K562 (cell line): ENCODE results near the gene MS4A5. TPM values are rescaled to one million over a fixed set of nuclear protein-coding genes. Genes with fewer than 3 reads are reported as not detected.
"Not testable (repeated sequence)": the region's sequence is repeated elsewhere in the genome, so short reads cannot be mapped to it uniquely, and the experiment has no call there.

Experiments
- ATAC-seq: fragments of 200-7000 bp; cut with Tn5 transposase; 3 replicates; pipeline ENCODE4 v1.9.1; 2020; ENCODE audit warnings: moderate library complexity
- BruUV-seq: library from RNA; stranded (reverse); fragments of 400-500 nt; replicated peaks from 2 replicates; lab custom pipeline; 2021; lab: Mats Ljungman, UMichigan
- CTCF ChIA-PET: fragments of 300-600 bp; formaldehyde crosslinking; extraction: SDS; loops from one replicate; lab custom pipeline; 2021; ENCODE audit warnings: low intra/inter-chr PET ratio; lab: Yijun Ruan, JAX
- POLR2A ChIA-PET: fragments of 300-600, 350-650 bp; sonication (Branson Sonifier 250); formaldehyde crosslinking; extraction: SDS; loops from one replicate; lab custom pipeline; 2021; ENCODE audit warnings: antibody characterized with exemption, inconsistent platforms; lab: Yijun Ruan, JAX
- DNase-seq, 4 experiments: peaks; one replicate each; pipeline versions ENCODE4 v3.0.0 to v3.0.0-alpha.2; 2011 to 2018; ENCODE audit warnings: low spot score in 3 of 4, mixed read lengths in 3 of 4; ENCODE audit errors: extremely low read depth in 1 of 4
- FAIRE-seq: peaks from 2 replicates; lab custom pipeline; 2011; peaks lifted over from hg19 to GRCh38; lab: Jason Lieb, UNC
- H2AFZ ChIP-seq: 2 replicates; pipeline ENCODE4 v1.6.0; 2011; ENCODE audit warnings: low read depth, low read length, control low read depth, inconsistent platforms
- H3K27ac ChIP-seq: fragments of 200-600 bp; 3 replicates; pipeline ENCODE4 v1.8.0; 2011; ENCODE audit warnings: low read depth, mild to moderate bottlenecking, control low read depth, inconsistent platforms, low read length, moderate library complexity, mixed read lengths; ENCODE audit errors: extremely low read depth
- H3K27me3 ChIP-seq, 2 experiments: fragments of 300-600 bp in 1 of 2; 2 replicates in 1 of 2; 3 replicates in 1 of 2; pipeline versions ENCODE4 v1.6.0 to v1.8.0; 2011; ENCODE audit warnings: inconsistent platforms in 2 of 2, low read length in 2 of 2, mild to moderate bottlenecking in 1 of 2, mixed read lengths in 1 of 2, moderate library complexity in 1 of 2; ENCODE audit not compliant: control insufficient read depth in 2 of 2, insufficient read depth in 2 of 2
- H3K36me3 ChIP-seq: fragments of 300-600 bp; 3 replicates; pipeline ENCODE4 v1.8.0; 2011; ENCODE audit warnings: mild to moderate bottlenecking, low read length, inconsistent platforms; ENCODE audit not compliant: control insufficient read depth, insufficient read depth
- H3K4me1 ChIP-seq, 2 experiments: fragments of 200-600 bp in 1 of 2; replicated peaks in 1 of 2; 2 replicates in 1 of 2; 3 replicates in 1 of 2; pipeline versions ENCODE4 v1.5.1 to v1.8.0; 2011; ENCODE audit warnings: inconsistent platforms in 2 of 2, low read length in 2 of 2, mild to moderate bottlenecking in 1 of 2, mixed read lengths in 1 of 2, moderate library complexity in 1 of 2; ENCODE audit not compliant: control insufficient read depth in 2 of 2, insufficient read depth in 2 of 2
- H3K4me2 ChIP-seq: 2 replicates; pipeline ENCODE4 v1.6.1; 2011; ENCODE audit warnings: low read length, control low read depth, inconsistent platforms, mixed read lengths; ENCODE audit not compliant: insufficient read depth
- H3K4me3 ChIP-seq: fragments of 200-600 bp; sonication (generic), shearing (Covaris generic); 2 replicates; pipeline ENCODE4 v1.5.1; 2016; ENCODE audit warnings: control low read depth, inconsistent platforms
- H3K79me2 ChIP-seq: fragments of 200-600 bp; 3 replicates; pipeline ENCODE4 v1.8.0; 2011; ENCODE audit warnings: low read length, inconsistent platforms; ENCODE audit not compliant: control insufficient read depth, insufficient read depth
- H3K9ac ChIP-seq, 2 experiments: 2 replicates each; pipeline versions ENCODE4 v1.6.0 to v1.6.1; 2011; ENCODE audit warnings: low read depth in 2 of 2, low read length in 2 of 2, control low read depth in 1 of 2, inconsistent platforms in 1 of 2, mild to moderate bottlenecking in 1 of 2, mixed read lengths in 1 of 2; ENCODE audit not compliant: insufficient read depth in 1 of 2
- H3K9me1 ChIP-seq: one replicate; pipeline ENCODE4 v1.6.0; 2011; ENCODE audit warnings: inconsistent platforms, mild to moderate bottlenecking, low read length, moderate library complexity; ENCODE audit not compliant: control insufficient read depth, insufficient read depth
- H3K9me3 ChIP-seq: replicated peaks from 2 replicates; pipeline ENCODE4 v1.5.1; 2011; ENCODE audit warnings: low read depth, low read length, inconsistent platforms; ENCODE audit not compliant: control insufficient read depth, insufficient read depth
- H4K20me1 ChIP-seq: replicated peaks from 2 replicates; pipeline ENCODE4 v1.6.1; 2011; ENCODE audit warnings: low read length, inconsistent platforms, mixed read lengths; ENCODE audit not compliant: control insufficient read depth, insufficient read depth
- GABPA ChIP-seq: fragments of 200-800 bp; sonication (Bioruptor generic); conservative IDR thresholded peaks from 2 replicates; pipeline ENCODE4 v1.6.1; 2016; ENCODE audit warnings: low read depth, missing genetic modification characterization, missing compliant biosample characterization
- WGBS: fragments of 100-300 bp; shearing (Covaris generic); methylation state at CpG from one replicate; pipeline ENCODE4 v1.1.6; 2016; ENCODE audit warnings: low coverage, mixed read lengths; ENCODE audit not compliant: insufficient coverage; ENCODE audit errors: missing lambda C conversion rate; 5-methylcytosine and 5-hydroxymethylcytosine counted together
- in situ Hi-C: fragments of 300-500 bp; cut with MboI; formaldehyde crosslinking; loops from 4 replicates; pipeline ENCODE4 v1.15.0; 2018; ENCODE audit warnings: inconsistent platforms, mixed read lengths
- intact Hi-C: fragments of 100-400 bp; cut with micrococcal nuclease; formaldehyde crosslinking; loops from 2 replicates; pipeline ENCODE4 v1.14.2; 2022
- polyA plus RNA-seq, 8 experiments: library from polyadenylated mRNA; depleted of rRNA in 4 of 8; stranded (reverse) in 5 of 8; unstranded in 3 of 8; fragments of >200 nt; fragmentation: Nextera tagmentation in 2 of 8; fragmentation: Illumina TruSeq in 1 of 8; extraction: Ambion mirVana in 2 of 8; extraction: Trizol in 1 of 8; gene quantifications; 2 replicates each; pipeline versions ENCODE4 v1.2.1 to v1.2.3, GENCODE V29; 2011 to 2014; ENCODE audit warnings: inconsistent platforms in 1 of 8, missing spikeins in 1 of 8
- total RNA-seq, 7 experiments: library from RNA; depleted of rRNA in 6 of 7; stranded (reverse); fragments of >200 nt in 6 of 7; fragmentation: Illumina TruSeq in 2 of 7; extraction: Trizol in 2 of 7; gene quantifications; 2 replicates each; pipeline versions ENCODE4 v1.2.1 to v1.2.3, GENCODE V29; 2011 to 2021; ENCODE audit warnings: low replicate concordance in 1 of 7
- TF ChIP-seq, protein P1 (sequence below): fragments of 250-450 bp; sonication (Bioruptor Pico); IDR thresholded peaks from 2 replicates; pipeline ENCODE4 v1.5.0; 2021

The MS4A5 gene
- total and polyA plus RNA-seq, 9 of the 15 experiments (the other 6 are each of a cell fraction or from before 2014, with no cell fraction given), result not detected

GRCh38 chr11:60447846-60448245 is 18.5 kb downstream of the MS4A5 start:
- no peaks in the 10 kb centered on the region for H3K36me3 ChIP-seq
- BruUV-seq, result no TSS peak
- no peaks in the 10 kb centered on the region for H4K20me1 ChIP-seq
- no peaks in the 10 kb centered on the region for H3K9me1 ChIP-seq
- no peak overlapping the region for H3K27ac ChIP-seq
- TF ChIP-seq, protein P1, sequence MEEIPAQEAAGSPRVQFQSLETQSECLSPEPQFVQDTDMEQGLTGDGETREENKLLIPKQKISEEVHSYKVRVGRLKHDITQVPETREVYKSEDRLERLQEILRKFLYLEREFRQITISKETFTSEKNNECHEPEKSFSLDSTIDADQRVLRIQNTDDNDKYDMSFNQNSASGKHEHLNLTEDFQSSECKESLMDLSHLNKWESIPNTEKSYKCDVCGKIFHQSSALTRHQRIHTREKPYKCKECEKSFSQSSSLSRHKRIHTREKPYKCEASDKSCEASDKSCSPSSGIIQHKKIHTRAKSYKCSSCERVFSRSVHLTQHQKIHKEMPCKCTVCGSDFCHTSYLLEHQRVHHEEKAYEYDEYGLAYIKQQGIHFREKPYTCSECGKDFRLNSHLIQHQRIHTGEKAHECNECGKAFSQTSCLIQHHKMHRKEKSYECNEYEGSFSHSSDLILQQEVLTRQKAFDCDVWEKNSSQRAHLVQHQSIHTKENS (CRISPR knock-in tag), result no peak
- TF ChIP-seq GABPA (tag), result no peak
- POLR2A ChIA-PET, result no interaction called here
- H2AFZ ChIP-seq, result no peak overlapping the region
- H3K79me2 ChIP-seq, result no peaks in the 10 kb centered on the region
- intact Hi-C loops (no loop called here), in situ Hi-C loops (no loop called here)
- H3K9ac ChIP-seq, result no peak overlapping the region
- H3K9me3 ChIP-seq, result no peaks in the 10 kb centered on the region
- CTCF ChIA-PET, result no interaction called here
- ATAC-seq, result no peak
- no peak for DNase-seq
- H3K4me3 ChIP-seq, result no peak overlapping the region
- H3K27me3 ChIP-seq, result no peaks in the 10 kb centered on the region
- FAIRE-seq, result no peak
- H3K4me1 ChIP-seq, result no peaks in the 10 kb centered on the region
- no peak overlapping the region for H3K4me2 ChIP-seq

GRCh38 chr11:60451185-60451584 is 21.8 kb downstream of the MS4A5 start:
- H3K36me3 ChIP-seq, H3K9me1 ChIP-seq, H3K79me2 ChIP-seq, POLR2A ChIA-PET, H2AFZ ChIP-seq, intact Hi-C loops, H3K9me3 ChIP-seq, H3K4me3 ChIP-seq, H3K9ac ChIP-seq, H3K4me1 ChIP-seq, H4K20me1 ChIP-seq, H3K27me3 ChIP-seq, BruUV-seq, ATAC-seq, FAIRE-seq, CTCF ChIA-PET, H3K27ac ChIP-seq, H3K4me2 ChIP-seq, DNase-seq, in situ Hi-C loops: not testable (repeated sequence)
- 32% methylated on average over 5 of the region's 32 CpGs for WGBS
